DND-41 (cell line): Measurements from ENCODE around the gene NR3C1.

Source experiments
- ATAC-seq: fragments of 200-7000 bp; cut with Tn5 transposase; 3 replicates; pipeline ENCODE4 v1.9.1; 2021; ENCODE audit warnings: low read depth; ENCODE audit not compliant: insufficient read depth
- DNase-seq: peaks from one replicate; pipeline ENCODE4 v3.0.0-alpha.2; 2020
- H2AFZ ChIP-seq: 2 replicates; pipeline ENCODE4 v1.6.0; 2012; ENCODE audit warnings: low read depth, low read length
- H3K27ac ChIP-seq: 2 replicates; pipeline ENCODE4 v1.5.1; 2012; ENCODE audit warnings: low read length, inconsistent platforms
- H3K27me3 ChIP-seq: fragments of 200-600 bp; sonication (generic); 2 replicates; pipeline ENCODE4 v1.6.0; 2012; ENCODE audit warnings: low read length, mild to moderate bottlenecking, inconsistent platforms; ENCODE audit not compliant: insufficient read depth, poor library complexity
- H3K36me3 ChIP-seq: 2 replicates; pipeline ENCODE4 v1.5.1; 2012; ENCODE audit warnings: low read length, inconsistent platforms; ENCODE audit not compliant: insufficient read depth
- H3K4me1 ChIP-seq: 2 replicates; pipeline ENCODE4 v1.5.1; 2012; ENCODE audit warnings: mild to moderate bottlenecking, low read length; ENCODE audit not compliant: insufficient read depth
- H3K4me2 ChIP-seq: 2 replicates; pipeline ENCODE4 v1.6.0; 2012; ENCODE audit warnings: mild to moderate bottlenecking, moderate library complexity, low read length, inconsistent platforms; ENCODE audit not compliant: insufficient read depth
- H3K4me3 ChIP-seq, 2 experiments: fragments of 200-600 bp in 1 of 2; shearing (Covaris generic) in 1 of 2; 2 replicates each; pipeline ENCODE4 v1.5.1; 2012 to 2016; ENCODE audit warnings: inconsistent platforms in 2 of 2, low read length in 2 of 2, mild to moderate bottlenecking in 2 of 2, low read depth in 1 of 2, moderate library complexity in 1 of 2
- H3K79me2 ChIP-seq: 2 replicates; pipeline ENCODE4 v1.6.0; 2012; ENCODE audit warnings: low read length, inconsistent platforms; ENCODE audit not compliant: insufficient read depth
- H3K9ac ChIP-seq: 2 replicates; pipeline ENCODE4 v1.6.0; 2012; ENCODE audit warnings: low read depth, mild to moderate bottlenecking, inconsistent platforms, low read length, moderate library complexity
- H3K9me3 ChIP-seq: 2 replicates; pipeline ENCODE4 v1.5.1; 2012; ENCODE audit warnings: low read length, moderate library complexity, mild to moderate bottlenecking, inconsistent platforms; ENCODE audit not compliant: insufficient read depth, severe bottlenecking
- H4K20me1 ChIP-seq: 2 replicates; pipeline ENCODE4 v1.6.0; 2012; ENCODE audit warnings: low read length; ENCODE audit not compliant: insufficient read depth
- CTCF ChIP-seq: IDR thresholded peaks from 2 replicates; pipeline ENCODE4 v1.5.1; 2012; ENCODE audit warnings: borderline replicate concordance, low read length, moderate library complexity, mild to moderate bottlenecking; ENCODE audit not compliant: poor library complexity, severe bottlenecking; ENCODE audit errors: extremely low read depth
- EZH2 ChIP-seq: IDR thresholded peaks from 3 replicates; pipeline ENCODE4 v1.6.1; 2012; ENCODE audit warnings: borderline replicate concordance, low read depth, mild to moderate bottlenecking, moderate library complexity, low read length, inconsistent platforms; ENCODE audit not compliant: severe bottlenecking

NR3C1 gene

GRCh38 chr5:143352691-143353090 lies 50.8 kb downstream of the NR3C1 start:
- H3K4me1 ChIP-seq: peaks cover 49% of the 10 kb centered on the region
- H3K36me3 ChIP-seq: peaks cover 58% of the 10 kb centered on the region
- no peak overlapping the region for H3K9ac ChIP-seq
- H3K4me3 ChIP-seq: no peak overlapping the region
- no peaks in the 10 kb centered on the region for H3K9me3 ChIP-seq
- ATAC-seq: peak; percentile 68
- peak overlapping the region; percentile 12; the same call in 1 of the 2 replicates for H3K4me2 ChIP-seq
- peaks cover 79% of the 10 kb centered on the region for H4K20me1 ChIP-seq
- no peaks in the 10 kb centered on the region for H3K27me3 ChIP-seq
- no peak for TF ChIP-seq EZH2
- TF ChIP-seq CTCF: no peak
- peak; percentile 51 for DNase-seq
- peaks cover 100% of the 10 kb centered on the region for H3K79me2 ChIP-seq
- peak overlapping the region; percentile 28; the same call in 1 of the 2 replicates for H3K27ac ChIP-seq
- H2AFZ ChIP-seq: no peak overlapping the region

- H3K4me3 ChIP-seq: no peak overlapping the region
- peaks cover 82% of the 10 kb centered on the region for H4K20me1 ChIP-seq
- no peaks in the 10 kb centered on the region for H3K9me3 ChIP-seq
- no peaks in the 10 kb centered on the region for H3K27me3 ChIP-seq
- peaks cover 100% of the 10 kb centered on the region for H3K79me2 ChIP-seq
- 0 out of 2 replicates have a peak overlapping the region, but pooled peaks have one; percentile 13 for H3K27ac ChIP-seq
- ATAC-seq (no peak), DNase-seq (no peak)
- no peak overlapping the region for H2AFZ ChIP-seq
- H3K36me3 ChIP-seq: peaks cover 59% of the 10 kb centered on the region
- H3K4me2 ChIP-seq: no peak overlapping the region
- H3K4me1 ChIP-seq: peaks cover 38% of the 10 kb centered on the region
- TF ChIP-seq CTCF (no peak), EZH2 (no peak)
- H3K9ac ChIP-seq: no peak overlapping the region
Measured at GRCh38 chr5:143350751-143351602, 52.5 kb downstream of the NR3C1 start.

GRCh38 chr5:143350341-143350740 lies 53.1 kb downstream of the NR3C1 start:
- no peak overlapping the region for H3K9ac ChIP-seq
- H3K79me2 ChIP-seq: peaks cover 100% of the 10 kb centered on the region
- peaks cover 81% of the 10 kb centered on the region for H4K20me1 ChIP-seq
- no peak overlapping the region for H3K4me3 ChIP-seq
- DNase-seq: no peak
- ATAC-seq: no peak
- 0 out of 2 replicates have a peak overlapping the region, but pooled peaks have one; percentile 13 for H3K27ac ChIP-seq
- H3K27me3 ChIP-seq: no peaks in the 10 kb centered on the region
- TF ChIP-seq CTCF (no peak), EZH2 (no peak)
- H3K4me1 ChIP-seq: peaks cover 32% of the 10 kb centered on the region
- no peaks in the 10 kb centered on the region for H3K9me3 ChIP-seq
- H3K4me2 ChIP-seq: no peak overlapping the region
- H2AFZ ChIP-seq: no peak overlapping the region
- H3K36me3 ChIP-seq: peaks cover 62% of the 10 kb centered on the region
